ENCODE measurements around the gene SAP30BP. TPM values are rescaled to one million over a fixed set of nuclear protein-coding genes. Genes with fewer than 3 reads are reported as not detected.
A peak's percentile ranks its signal among the peaks of the same experiment; 100 is the strongest.

Gene SAP30BP
- total RNA-seq, 1 experiment from 2014 or later, result 149 TPM

DNA sequence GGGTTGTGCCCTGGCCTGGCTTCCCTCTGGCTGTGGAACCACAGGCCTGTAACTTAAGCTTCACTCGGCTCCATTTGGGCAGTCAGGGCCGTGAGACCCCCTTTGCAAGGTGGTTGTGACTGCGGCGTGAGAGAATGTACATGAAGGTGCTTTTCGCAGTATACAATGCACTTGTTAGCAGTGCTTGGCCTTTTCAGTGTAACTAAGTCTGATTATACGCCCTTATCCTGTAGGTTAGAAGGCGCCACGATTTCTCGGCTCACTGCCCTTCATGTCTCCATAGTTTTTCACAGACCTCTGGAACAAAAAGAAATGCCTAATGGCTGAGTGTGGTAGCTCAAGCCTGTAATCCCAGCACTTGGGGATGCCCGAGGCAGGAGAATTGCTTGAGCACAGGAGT lies 13.3 kb downstream of the SAP30BP start:
- no peak overlapping the region for H3K4me3 ChIP-seq (replicated peaks in 1 of 2; ENCODE audit: low read depth in 1 of 2, low read length in 2 of 2)
- RAD21 ChIA-PET (ENCODE audit: low non-redundant PET in 1 of 2, low total read pairs in 2 of 2, uncharacterized antibody in 2 of 2, unreplicated experiment in 2 of 2), result interaction anchor here (2.0 to 2.1 kb wide), 2 partner anchors 67 to 68 kb away, joined by 8 to 10 read pairs; no protein-coding TSS in a partner anchor
- H3K9ac ChIP-seq (ENCODE audit: low read length), result peak overlapping the region; percentile 30
- peak overlapping the region; percentile 27 for H3K4me2 ChIP-seq (ENCODE audit: low read length)
- intact Hi-C loops (cut with micrococcal nuclease), result no loop called here
- POLR2A ChIA-PET, result interaction anchor here (1.1 to 6.4 kb wide), 4 partner anchors 40 to 99 kb away, joined by 3 to 41 read pairs (median 16); partner anchors contain the start of gene ITGB4
- no peaks in the 10 kb centered on the region for H3K27me3 ChIP-seq (ENCODE audit: insufficient read depth, low read length)
- H3K36me3 ChIP-seq (ENCODE audit: control insufficient read depth in 1 of 2, insufficient read depth in 2 of 2, low read length in 2 of 2), result peaks cover 16 to 23% of the 10 kb centered on the region in 2 experiments; a peak in 3 of 4 replicates
- CTCF ChIA-PET, result interaction anchor here (1.0 to 8.5 kb wide), 9 partner anchors 27 to 145 kb away, joined by 3 to 174 read pairs (median 4); partner anchors contain the start of genes ITGB4 and SMIM5
- peaks cover 96% of the 10 kb centered on the region for H3K79me2 ChIP-seq (ENCODE audit: insufficient read depth, low read length)
- peaks cover 58 to 75% of the 10 kb centered on the region in 2 experiments for H3K4me1 ChIP-seq (ENCODE audit: control insufficient read depth in 1 of 2, insufficient read depth in 2 of 2, low read length in 2 of 2)
- peak overlapping the region; percentile 48 for H3K27ac ChIP-seq (ENCODE audit: low read depth, low read length)
- H3K9me2 ChIP-seq (ENCODE audit: insufficient read depth), result no peaks in the 10 kb centered on the region
- BruUV-seq (replicated peaks), result no TSS peak
- TF ChIP-seq, protein P1, sequence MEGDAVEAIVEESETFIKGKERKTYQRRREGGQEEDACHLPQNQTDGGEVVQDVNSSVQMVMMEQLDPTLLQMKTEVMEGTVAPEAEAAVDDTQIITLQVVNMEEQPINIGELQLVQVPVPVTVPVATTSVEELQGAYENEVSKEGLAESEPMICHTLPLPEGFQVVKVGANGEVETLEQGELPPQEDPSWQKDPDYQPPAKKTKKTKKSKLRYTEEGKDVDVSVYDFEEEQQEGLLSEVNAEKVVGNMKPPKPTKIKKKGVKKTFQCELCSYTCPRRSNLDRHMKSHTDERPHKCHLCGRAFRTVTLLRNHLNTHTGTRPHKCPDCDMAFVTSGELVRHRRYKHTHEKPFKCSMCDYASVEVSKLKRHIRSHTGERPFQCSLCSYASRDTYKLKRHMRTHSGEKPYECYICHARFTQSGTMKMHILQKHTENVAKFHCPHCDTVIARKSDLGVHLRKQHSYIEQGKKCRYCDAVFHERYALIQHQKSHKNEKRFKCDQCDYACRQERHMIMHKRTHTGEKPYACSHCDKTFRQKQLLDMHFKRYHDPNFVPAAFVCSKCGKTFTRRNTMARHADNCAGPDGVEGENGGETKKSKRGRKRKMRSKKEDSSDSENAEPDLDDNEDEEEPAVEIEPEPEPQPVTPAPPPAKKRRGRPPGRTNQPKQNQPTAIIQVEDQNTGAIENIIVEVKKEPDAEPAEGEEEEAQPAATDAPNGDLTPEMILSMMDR (IDR thresholded peaks at IDR 0.05 in 2 of 3, conservative IDR thresholded peaks at IDR 0.05 in 1 of 3; ENCODE audit: borderline replicate concordance in 1 of 3, insufficient read depth in 1 of 3, low read depth in 2 of 3, low read length in 2 of 3), result no peak
- TF ChIP-seq EZH2 (IDR thresholded peaks at IDR 0.05) (no peak), JUND (IDR thresholded peaks at IDR 0.05) (no peak), FOSL1 (IDR thresholded peaks at IDR 0.05; ENCODE audit: low read depth) (no peak), SRF (IDR thresholded peaks at IDR 0.05; ENCODE audit: low read depth) (no peak), ELF1 (IDR thresholded peaks at IDR 0.05; ENCODE audit: borderline replicate concordance, low read depth) (no peak), REST (IDR thresholded peaks at IDR 0.05; ENCODE audit: low read depth) (no peak), POLR2A (IDR thresholded peaks at IDR 0.05; ENCODE audit: borderline replicate concordance, extremely low read depth, insufficient read depth, insufficient read length) (no peak)
- ATAC-seq, result no peak
- no peaks in the 10 kb centered on the region for H4K20me1 ChIP-seq (ENCODE audit: insufficient read depth)
- no peak for DNase-seq (ENCODE audit: low read depth, low spot score)
- no peaks in the 10 kb centered on the region for H3K9me3 ChIP-seq (ENCODE audit: control insufficient read depth in 1 of 2, insufficient read depth in 1 of 2, low read depth in 1 of 2, low read length in 2 of 2)
- no peak overlapping the region for H2AFZ ChIP-seq (ENCODE audit: low read depth, low read length, poor library complexity, severe bottlenecking)
